Activated CD4-positive, alpha-beta memory T cell treated with anti-CD3 and anti-CD28 coated beads, Interleukin-2, amount 10 ng/mL, durations not matched to agents 7 days and 5 days (primary cell): ENCODE measurements around the gene COL20A1. TPM values are rescaled to one million over a fixed set of nuclear protein-coding genes. Genes with fewer than 3 reads are reported as not detected.

Experiments
- CTCF ChIA-PET: fragments of 350-600 bp; sonication (Branson Sonifier 250); formaldehyde crosslinking; loops from one replicate; lab custom pipeline; 2021; ENCODE audit warnings: antibody characterized with exemption, inconsistent platforms; lab: Charles Lee
- POLR2A ChIA-PET: fragments of 350-600 bp; sonication (Branson Sonifier 250); formaldehyde crosslinking; loops from one replicate; lab custom pipeline; 2021; ENCODE audit warnings: antibody characterized with exemption; lab: Charles Lee
- DNase-seq: peaks from one replicate; pipeline ENCODE4 v3.0.0-alpha.2; 2020
- H3K27ac Mint-ChIP-seq: one replicate; pipeline ENCODE4 v1.8.0; 2021; ENCODE audit warnings: mild to moderate bottlenecking, mixed read lengths
- H3K27me3 Mint-ChIP-seq: one replicate; pipeline ENCODE4 v1.8.0; 2021; ENCODE audit warnings: mixed read lengths
- H3K36me3 Mint-ChIP-seq: one replicate; pipeline ENCODE4 v1.8.0; 2021; ENCODE audit warnings: low read depth, mixed read lengths
- H3K4me1 Mint-ChIP-seq: one replicate; pipeline ENCODE4 v1.8.0; 2021; ENCODE audit warnings: mixed read lengths
- H3K4me3 Mint-ChIP-seq: one replicate; pipeline ENCODE4 v1.8.0; 2021; ENCODE audit warnings: mild to moderate bottlenecking, mixed read lengths
- H3K9me3 Mint-ChIP-seq: one replicate; pipeline ENCODE4 v1.8.0; 2021; ENCODE audit warnings: mixed read lengths
- total RNA-seq, 2 experiments: library from RNA; stranded (reverse); gene quantifications; one replicate each; pipeline ENCODE4 v1.2.3, GENCODE V29; 2021

The COL20A1 gene
- total RNA-seq, 2 experiments from 2014 or later, result not detected

DNA sequence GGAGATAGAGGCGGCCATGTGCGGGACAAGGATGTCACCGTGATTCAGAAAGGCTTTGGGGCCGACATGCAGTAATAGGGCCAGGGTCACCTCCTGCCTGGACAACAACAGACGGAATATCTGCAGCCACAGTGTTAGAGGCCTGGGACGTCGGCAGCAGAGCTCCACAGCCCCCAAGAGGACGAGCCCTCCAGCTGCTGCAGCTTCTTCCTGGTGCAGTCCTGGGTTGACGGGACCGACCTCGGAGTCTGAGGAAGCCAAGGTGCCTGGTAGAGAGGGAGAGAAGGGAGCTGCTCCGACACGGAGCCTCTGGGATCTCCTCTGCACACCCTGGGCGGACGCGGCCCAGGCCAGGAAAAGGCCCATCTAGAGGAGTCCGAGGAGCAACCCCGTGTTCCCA, 91.3 kb downstream of the COL20A1 start:
- Mint-ChIP-seq H3K27ac (no peak overlapping the region), H3K27me3 (no peaks in the 10 kb centered on the region), H3K9me3 (peaks cover 32% of the 10 kb centered on the region), H3K4me3 (no peak overlapping the region), H3K4me1 (no peaks in the 10 kb centered on the region), H3K36me3 (peaks cover 6% of the 10 kb centered on the region)
- ChIA-PET CTCF (no interaction called here), POLR2A (interaction anchor here (0.5 kb wide), 1 partner anchor 1213 kb away, joined by 3 read pairs; no protein-coding TSS in a partner anchor)
- DNase-seq, result no peak

Other genes with a start within 250 kb of the COL20A1 start
- gene YTHDF1, start 77.1 kb upstream of the COL20A1 start, total RNA-seq, result 10 to 100 TPM; 36.1 to 36.8 TPM
- not detected for gene BIRC7, start 57.3 kb upstream of the COL20A1 start, total RNA-seq
- not detected for gene NKAIN4, start 38.7 kb upstream of the COL20A1 start, total RNA-seq
- 10 to 100 TPM; 80.1 to 82.0 TPM for gene ARFGAP1, start 20.4 kb upstream of the COL20A1 start, total RNA-seq
- not detected for gene CHRNA4, start 68.2 kb downstream of the COL20A1 start, total RNA-seq
- gene KCNQ2, start 179.5 kb downstream of the COL20A1 start, total RNA-seq, result not detected
- gene EEF1A2, start 205.9 kb downstream of the COL20A1 start, total RNA-seq, result 1 to 10 TPM; 2.0 to 2.6 TPM
- 100 to 1,000 TPM; 228 to 232 TPM for gene PPDPF, start 227.6 kb downstream of the COL20A1 start, total RNA-seq
- 1 to 10 TPM; 2.1 to 2.3 TPM for gene PTK6, start 244.2 kb downstream of the COL20A1 start, total RNA-seq